Measurements from ENCODE around the gene CHPF2. TPM values are rescaled to one million over a fixed set of nuclear protein-coding genes. Genes with fewer than 3 reads are reported as not detected.
A peak's percentile ranks its signal among the peaks of the same experiment; 100 is the strongest.

The CHPF2 gene
- total RNA-seq, 6 experiments from 2014 or later = 125 to 171 (median 138) TPM

GRCh38 chr7:151240536-151240935 lies 8.3 kb downstream of the CHPF2 start:
- no peak for DNase-seq
- TF ChIP-seq, protein P1, sequence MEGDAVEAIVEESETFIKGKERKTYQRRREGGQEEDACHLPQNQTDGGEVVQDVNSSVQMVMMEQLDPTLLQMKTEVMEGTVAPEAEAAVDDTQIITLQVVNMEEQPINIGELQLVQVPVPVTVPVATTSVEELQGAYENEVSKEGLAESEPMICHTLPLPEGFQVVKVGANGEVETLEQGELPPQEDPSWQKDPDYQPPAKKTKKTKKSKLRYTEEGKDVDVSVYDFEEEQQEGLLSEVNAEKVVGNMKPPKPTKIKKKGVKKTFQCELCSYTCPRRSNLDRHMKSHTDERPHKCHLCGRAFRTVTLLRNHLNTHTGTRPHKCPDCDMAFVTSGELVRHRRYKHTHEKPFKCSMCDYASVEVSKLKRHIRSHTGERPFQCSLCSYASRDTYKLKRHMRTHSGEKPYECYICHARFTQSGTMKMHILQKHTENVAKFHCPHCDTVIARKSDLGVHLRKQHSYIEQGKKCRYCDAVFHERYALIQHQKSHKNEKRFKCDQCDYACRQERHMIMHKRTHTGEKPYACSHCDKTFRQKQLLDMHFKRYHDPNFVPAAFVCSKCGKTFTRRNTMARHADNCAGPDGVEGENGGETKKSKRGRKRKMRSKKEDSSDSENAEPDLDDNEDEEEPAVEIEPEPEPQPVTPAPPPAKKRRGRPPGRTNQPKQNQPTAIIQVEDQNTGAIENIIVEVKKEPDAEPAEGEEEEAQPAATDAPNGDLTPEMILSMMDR (IDR thresholded peaks at IDR 0.05) = no peak
- no peak overlapping the region for H3K4me3 Mint-ChIP-seq
- peaks cover 7% of the 10 kb centered on the region; the same call in 1 of the 2 replicates for H3K4me1 Mint-ChIP-seq (ENCODE audit: low read depth)
- H3K27ac Mint-ChIP-seq = peak overlapping the region; percentile 52
- H3K9me3 Mint-ChIP-seq = no peaks in the 10 kb centered on the region
- H3K27me3 Mint-ChIP-seq (ENCODE audit: insufficient read depth) = peaks cover 13% of the 10 kb centered on the region
- peaks cover 16% of the 10 kb centered on the region; the same call in 1 of the 2 replicates for H3K36me3 Mint-ChIP-seq (ENCODE audit: low read depth)

GRCh38 chr7:151240942-151241754 lies 8.9 kb downstream of the CHPF2 start:
- no peaks in the 10 kb centered on the region for H3K9me3 Mint-ChIP-seq
- DNase-seq = no peak
- peaks cover 16% of the 10 kb centered on the region; the same call in 1 of the 2 replicates for H3K36me3 Mint-ChIP-seq (ENCODE audit: low read depth)
- H3K27me3 Mint-ChIP-seq (ENCODE audit: insufficient read depth) = peaks cover 13% of the 10 kb centered on the region
- TF ChIP-seq, protein P1 (IDR thresholded peaks at IDR 0.05) = no peak
- no peak overlapping the region for H3K4me3 Mint-ChIP-seq
- peak overlapping the region; percentile 52 for H3K27ac Mint-ChIP-seq
- H3K4me1 Mint-ChIP-seq (ENCODE audit: low read depth) = peaks cover 11% of the 10 kb centered on the region

GRCh38 chr7:151241755-151242096 lies 9.4 kb downstream of the CHPF2 start:
- peaks cover 13% of the 10 kb centered on the region for H3K27me3 Mint-ChIP-seq (ENCODE audit: insufficient read depth)
- TF ChIP-seq, protein P1 (IDR thresholded peaks at IDR 0.05) = no peak
- DNase-seq = no peak
- no peak overlapping the region for H3K4me3 Mint-ChIP-seq
- H3K36me3 Mint-ChIP-seq (ENCODE audit: low read depth) = peaks cover 10% of the 10 kb centered on the region; the same call in 1 of the 2 replicates
- no peak overlapping the region for H3K27ac Mint-ChIP-seq
- H3K9me3 Mint-ChIP-seq = no peaks in the 10 kb centered on the region
- H3K4me1 Mint-ChIP-seq (ENCODE audit: low read depth) = peaks cover 12% of the 10 kb centered on the region

GRCh38 chr7:151242159-151243044 lies 10.1 kb downstream of the CHPF2 start:
- no peak for DNase-seq
- Mint-ChIP-seq H3K27ac (no peak overlapping the region; the same call in none of the 2 replicates), H3K36me3 (ENCODE audit: low read depth) (peaks cover 7% of the 10 kb centered on the region; the same call in 1 of the 2 replicates), H3K27me3 (ENCODE audit: insufficient read depth) (peaks cover 13% of the 10 kb centered on the region), H3K4me1 (ENCODE audit: low read depth) (peaks cover 17% of the 10 kb centered on the region), H3K9me3 (no peaks in the 10 kb centered on the region), H3K4me3 (no peak overlapping the region)
- TF ChIP-seq, protein P1 (IDR thresholded peaks at IDR 0.05) = no peak

DNA sequence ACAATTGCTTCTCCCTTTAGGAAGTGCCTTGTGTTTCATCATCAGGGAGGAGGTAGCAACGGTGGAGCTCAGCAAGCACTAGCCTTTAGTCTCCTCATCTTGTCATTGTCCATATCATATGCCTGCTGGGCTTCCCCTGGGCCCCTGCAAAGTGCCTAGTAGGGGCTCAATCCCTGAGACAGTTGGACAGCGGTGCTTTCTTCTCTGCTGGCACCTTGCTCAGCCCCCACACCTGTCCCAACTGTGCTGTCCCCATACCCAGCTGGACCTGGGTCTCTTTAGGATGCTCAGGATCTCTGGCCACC lies 10.7 kb downstream of the CHPF2 start:
- Mint-ChIP-seq H3K27ac (peak overlapping the region; percentile 42; the same call in 1 of the 2 replicates), H3K9me3 (no peaks in the 10 kb centered on the region), H3K36me3 (ENCODE audit: low read depth) (peaks cover 7% of the 10 kb centered on the region; the same call in 1 of the 2 replicates), H3K27me3 (ENCODE audit: insufficient read depth) (peaks cover 13% of the 10 kb centered on the region), H3K4me3 (no peak overlapping the region), H3K4me1 (ENCODE audit: low read depth) (peaks cover 22% of the 10 kb centered on the region)
- DNase-seq = no peak
- TF ChIP-seq, protein P1 (IDR thresholded peaks at IDR 0.05) = no peak

Measured in HFFc6 (cell line).